HFFc6 (cell line): ENCODE results near the gene THBS4. TPM values are rescaled to one million over a fixed set of nuclear protein-coding genes. Genes with fewer than 3 reads are reported as not detected.
"Not testable (repeated sequence)": the region's sequence is repeated elsewhere in the genome, so short reads cannot be mapped to it uniquely, and the experiment has no call there.

ENCODE experiments used
- DNase-seq: peaks from one replicate; pipeline ENCODE4 v3.0.0-alpha.2; 2018
- H3K27ac Mint-ChIP-seq: 2 replicates; pipeline ENCODE4 v1.8.0; 2020; ENCODE audit warnings: mild to moderate bottlenecking, mixed read lengths
- H3K27me3 Mint-ChIP-seq: 2 replicates; pipeline ENCODE4 v1.8.0; 2021; ENCODE audit warnings: mild to moderate bottlenecking, moderate library complexity, mixed read lengths; ENCODE audit not compliant: insufficient read depth
- H3K36me3 Mint-ChIP-seq: 2 replicates; pipeline ENCODE4 v1.8.0; 2021; ENCODE audit warnings: low read depth, mixed read lengths
- H3K4me1 Mint-ChIP-seq: 2 replicates; pipeline ENCODE4 v1.8.0; 2020; ENCODE audit warnings: low read depth, mixed read lengths
- H3K4me3 Mint-ChIP-seq: 2 replicates; pipeline ENCODE4 v1.8.0; 2020; ENCODE audit warnings: mild to moderate bottlenecking, moderate library complexity, mixed read lengths
- H3K9me3 Mint-ChIP-seq: 2 replicates; pipeline ENCODE4 v1.8.0; 2020; ENCODE audit warnings: mild to moderate bottlenecking, mixed read lengths
- CTCF ChIP-seq: fragments of 200-600 bp; sonication (generic); IDR thresholded peaks from 2 replicates; pipeline ENCODE4 v1.5.0; 2021; ENCODE audit warnings: antibody characterized with exemption, mild to moderate bottlenecking
- total RNA-seq, 6 experiments: library from RNA; stranded (reverse); fragmentation: NEBNext Ultra II Directional; extraction: Animal tissue kit (Norgen Biotek cat#: 25700); gene quantifications; 2 replicates in 1 of 6; 3 replicates in 5 of 6; pipeline ENCODE4 v1.2.3, GENCODE V29; 2021

Gene THBS4
- total RNA-seq, 6 experiments from 2014 or later, result 0.43 to 0.82 (median 0.71) TPM; not detected in 1

DNA sequence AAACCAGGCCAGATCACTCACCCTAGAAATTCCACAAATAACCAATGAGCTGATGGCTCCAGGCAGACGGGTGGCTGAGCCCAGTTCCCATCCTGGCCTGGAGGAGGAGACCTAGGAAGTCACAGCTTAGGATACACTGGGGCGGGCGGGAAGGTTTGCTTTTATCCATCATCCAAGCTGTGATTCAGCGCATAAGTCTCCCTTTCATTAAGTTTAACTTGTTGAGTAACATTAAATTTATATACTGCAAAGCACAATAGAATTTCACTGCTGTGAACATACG, 55.7 kb downstream of the THBS4 start:
- no peaks in the 10 kb centered on the region for H3K36me3 Mint-ChIP-seq

DNA sequence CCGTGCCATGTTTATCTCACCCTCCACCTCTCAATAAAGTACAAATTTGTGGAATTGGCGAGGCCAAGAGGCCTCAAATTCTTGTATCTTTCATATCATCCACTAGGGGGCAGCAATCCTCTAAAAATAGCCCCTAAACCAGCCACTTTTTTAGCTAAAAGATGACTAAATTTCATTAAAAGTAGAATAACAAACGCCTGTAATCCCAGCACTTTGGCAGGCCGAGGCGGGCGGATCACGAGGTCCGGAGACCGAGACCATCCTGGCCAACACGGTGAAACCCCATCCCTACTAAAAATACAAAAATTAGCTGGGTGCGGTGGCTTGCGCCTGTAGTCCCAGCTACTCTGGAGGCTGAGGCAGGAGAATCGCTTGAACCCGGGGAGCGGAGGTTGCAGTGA, 56.6 kb downstream of the THBS4 start:
- not testable (repeated sequence) for H3K4me3 Mint-ChIP-seq, H3K4me1 Mint-ChIP-seq, H3K9me3 Mint-ChIP-seq, H3K36me3 Mint-ChIP-seq, H3K27ac Mint-ChIP-seq, H3K27me3 Mint-ChIP-seq
- peak; percentile 93 for TF ChIP-seq CTCF
- peak; percentile 53 for DNase-seq

More for the DNA sequence above, 55.7 kb downstream of the THBS4 start:
- Mint-ChIP-seq H3K27me3 (peaks cover 7% of the 10 kb centered on the region), H3K9me3 (no peaks in the 10 kb centered on the region), H3K27ac (no peak overlapping the region), H3K4me1 (peaks cover 5% of the 10 kb centered on the region), H3K4me3 (no peak overlapping the region)
- DNase-seq, result no peak
- no peak for TF ChIP-seq CTCF

- Mint-ChIP-seq H3K27ac (no peak overlapping the region), H3K27me3 (peaks cover 3% of the 10 kb centered on the region), H3K4me1 (peaks cover 5% of the 10 kb centered on the region), H3K9me3 (no peaks in the 10 kb centered on the region), H3K4me3 (no peak overlapping the region), H3K36me3 (no peaks in the 10 kb centered on the region)
- no peak for TF ChIP-seq CTCF
- no peak for DNase-seq
These were observed 57.4 kb downstream of the THBS4 start for GRCh38 chr5:80092486-80093107.

GRCh38 chr5:80093796-80094195, 58.6 kb downstream of the THBS4 start:
- no peak for TF ChIP-seq CTCF
- no peak for DNase-seq
- H3K9me3 Mint-ChIP-seq, result no peaks in the 10 kb centered on the region
- H3K27ac Mint-ChIP-seq, result no peak overlapping the region
- peaks cover 3% of the 10 kb centered on the region for H3K27me3 Mint-ChIP-seq
- H3K4me3 Mint-ChIP-seq, result no peak overlapping the region
- peaks cover 5% of the 10 kb centered on the region for H3K4me1 Mint-ChIP-seq
- H3K36me3 Mint-ChIP-seq, result no peaks in the 10 kb centered on the region

GRCh38 chr5:80094236-80094738, 59.1 kb downstream of the THBS4 start:
- DNase-seq, result no peak
- Mint-ChIP-seq H3K4me3 (no peak overlapping the region), H3K27me3 (peaks cover under 1% of the 10 kb centered on the region), H3K4me1 (peaks cover 5% of the 10 kb centered on the region), H3K36me3 (no peaks in the 10 kb centered on the region), H3K9me3 (no peaks in the 10 kb centered on the region), H3K27ac (no peak overlapping the region)
- TF ChIP-seq CTCF, result no peak
